T-cell (primary cell): ENCODE results near the gene NEDD4. TPM values are rescaled to one million over a fixed set of nuclear protein-coding genes. Genes with fewer than 3 reads are reported as not detected.

Experiments used
- ATAC-seq, 4 experiments: fragments of 200-7000 bp in 3 of 4; fragments of 150-1000 bp in 1 of 4; cut with Tn5 transposase; replicated peaks in 1 of 4; 1 replicate in 3 of 4; 2 replicates in 1 of 4; pipeline ENCODE4 v1.10.0; 2021; ENCODE audit warnings: moderate library complexity in 3 of 4, mild to moderate bottlenecking in 2 of 4, moderate number of reproducible peaks in 1 of 4
- CTCF ChIA-PET, 2 donors: fragments of 300-600 bp; sonication (Branson Sonifier 250); formaldehyde crosslinking; loops; one replicate each; lab custom pipeline; 2022; ENCODE audit warnings: antibody characterized with exemption in 2 of 2; lab: Charles Lee
- POLR2A ChIA-PET, 2 donors: fragments of 300-600 bp; sonication (Branson Sonifier 250); formaldehyde crosslinking; loops; one replicate each; lab custom pipeline; 2022; ENCODE audit warnings: antibody characterized with exemption in 2 of 2; lab: Charles Lee
- DNase-seq, 35 experiments: peaks; one replicate each; pipeline versions ENCODE4 v3.0.0 to v3.0.0-alpha.2; 2013 to 2023
- H3K27ac ChIP-seq: one replicate; pipeline ENCODE4 v1.5.1; 2013; ENCODE audit warnings: low read length
- H3K27me3 ChIP-seq, 2 experiments: replicated peaks in 1 of 2; 1 replicate in 1 of 2; 2 replicates in 1 of 2; pipeline versions ENCODE4 v1.6.1 to v1.7.0; 2013; ENCODE audit warnings: low read length in 1 of 2, mixed read lengths in 1 of 2; ENCODE audit not compliant: control insufficient read depth in 2 of 2, insufficient read depth in 2 of 2; ENCODE audit errors: extremely low read depth in 1 of 2
- H3K36me3 ChIP-seq, 2 donors: 1 replicate in 1 of 2; 2 replicates in 1 of 2; pipeline versions ENCODE4 v1.6.1 to v1.7.0; 2013; ENCODE audit warnings: low read length in 1 of 2; ENCODE audit not compliant: control insufficient read depth in 2 of 2, insufficient read depth in 1 of 2; ENCODE audit errors: extremely low read depth in 1 of 2
- H3K4me1 ChIP-seq, 2 experiments: 1 replicate in 1 of 2; 2 replicates in 1 of 2; pipeline versions ENCODE4 v1.6.1 to v1.7.0; 2013; ENCODE audit warnings: low read length in 2 of 2, mixed read lengths in 1 of 2; ENCODE audit not compliant: insufficient read depth in 2 of 2, control insufficient read depth in 1 of 2; ENCODE audit errors: extremely low read depth in 1 of 2
- H3K4me3 ChIP-seq, 2 donors: 1 replicate in 1 of 2; 2 replicates in 1 of 2; pipeline versions ENCODE4 v1.5.1 to v1.7.0; 2013; ENCODE audit warnings: mild to moderate bottlenecking in 2 of 2, low read length in 1 of 2, moderate library complexity in 1 of 2; ENCODE audit not compliant: control insufficient read depth in 1 of 2; ENCODE audit errors: extremely low read depth in 1 of 2
- H3K9me3 ChIP-seq: 2 replicates; pipeline ENCODE4 v1.7.0; 2013
- H3K27ac Mint-ChIP-seq, 2 donors: one replicate each; pipeline ENCODE4 v1.8.0; 2020 to 2021; ENCODE audit warnings: mild to moderate bottlenecking in 2 of 2, mixed read lengths in 2 of 2
- H3K27me3 Mint-ChIP-seq, 2 donors: one replicate each; pipeline ENCODE4 v1.8.0; 2021 to 2022; ENCODE audit warnings: mixed read lengths in 2 of 2
- H3K36me3 Mint-ChIP-seq: one replicate; pipeline ENCODE4 v1.8.0; 2021; ENCODE audit warnings: mixed read lengths
- H3K4me1 Mint-ChIP-seq, 3 donors: one replicate each; pipeline ENCODE4 v1.8.0; 2020 to 2022; ENCODE audit warnings: mixed read lengths in 3 of 3, mild to moderate bottlenecking in 1 of 3
- H3K4me3 Mint-ChIP-seq, 3 donors: one replicate each; pipeline ENCODE4 v1.8.0; 2020 to 2022; ENCODE audit warnings: mild to moderate bottlenecking in 3 of 3, mixed read lengths in 3 of 3, moderate library complexity in 3 of 3
- H3K9me3 Mint-ChIP-seq, 3 donors: one replicate each; pipeline ENCODE4 v1.8.0; 2020 to 2022; ENCODE audit warnings: mixed read lengths in 3 of 3
- WGBS: methylation state at CpG from one replicate; pipeline ENCODE4 v1.1.5; 2013; ENCODE audit warnings: missing lambda C conversion rate; ENCODE audit not compliant: insufficient coverage; 5-methylcytosine and 5-hydroxymethylcytosine counted together
- total RNA-seq, 35 experiments: library from RNA in 6 of 35; stranded (reverse) in 6 of 35; fragments of 120-200 nt in 1 of 35; gene quantifications; one replicate each; pipeline versions ENCODE4 v1.2.1 to v1.2.4 and lab custom pipeline; 2013 to 2026

The NEDD4 gene
- total RNA-seq, 5 donors from 2014 or later (not counting 1 experiment from before 2014, with no cell fraction given): 2.2 to 8.6 (median 5.1) TPM

DNA sequence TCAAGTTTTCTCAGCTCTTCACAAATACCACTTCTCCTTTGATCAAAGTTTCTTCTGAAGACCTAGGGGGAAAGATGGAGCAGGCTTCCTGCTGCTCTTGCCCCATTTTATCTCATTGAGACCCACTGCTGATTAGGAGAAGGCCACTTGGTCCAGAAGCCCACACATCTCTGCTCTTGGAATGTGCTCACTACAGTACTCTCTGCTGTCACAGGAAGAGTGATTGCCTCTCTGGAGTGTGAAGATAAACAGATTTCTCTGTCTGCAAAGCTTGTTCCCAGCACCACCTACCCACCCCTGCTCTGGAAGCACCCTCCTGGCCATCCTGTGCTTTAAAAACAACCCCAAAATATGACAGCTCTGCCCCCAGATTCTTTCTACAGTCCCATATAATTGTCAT, 209.1 kb downstream of the NEDD4 start:
- Histone ChIP-seq H3K4me3 (no peak overlapping the region), H3K4me1 (no peaks in the 10 kb centered on the region), H3K27ac (no peak overlapping the region), H3K9me3 (no peaks in the 10 kb centered on the region), H3K27me3 (peaks cover 0 to 3% of the 10 kb centered on the region in 2 experiments), H3K36me3 (no peaks in the 10 kb centered on the region)
- Mint-ChIP-seq H3K4me1 (no peaks in the 10 kb centered on the region), H3K9me3 (no peaks in the 10 kb centered on the region), H3K4me3 (no peak overlapping the region), H3K27me3 (peaks cover 15 to 19% of the 10 kb centered on the region in 2 donors), H3K27ac (no peak overlapping the region), H3K36me3 (no peaks in the 10 kb centered on the region)
- ATAC-seq (no peak), DNase-seq (no peak)
- ChIA-PET POLR2A (no interaction called here), CTCF (interaction anchor here in 1 of 2 donors (0.7 kb wide), 1 partner anchor 72 kb away, joined by 3 read pairs; no protein-coding TSS in a partner anchor)

DNA sequence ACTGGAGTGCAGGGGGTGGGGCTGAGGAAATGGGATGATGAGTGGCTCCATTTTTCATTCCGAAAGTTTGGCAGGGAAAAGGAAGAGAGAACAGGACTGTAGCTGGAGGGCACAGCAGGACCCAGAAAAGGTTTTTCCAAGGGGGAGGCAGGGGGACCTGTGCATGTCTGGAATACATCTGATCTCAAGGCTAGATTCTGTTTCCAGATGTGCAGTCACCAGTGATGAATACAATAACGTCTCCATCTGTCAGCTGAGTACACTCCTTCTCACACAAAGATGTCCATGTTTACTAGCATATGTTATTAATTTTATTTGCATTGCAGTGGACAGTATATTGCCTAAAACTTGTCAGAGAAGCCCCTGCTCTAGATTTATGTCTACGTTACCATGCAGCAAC, 210.5 kb downstream of the NEDD4 start:
- Histone ChIP-seq H3K36me3 (no peaks in the 10 kb centered on the region), H3K4me3 (no peak overlapping the region), H3K4me1 (no peaks in the 10 kb centered on the region), H3K27ac (no peak overlapping the region), H3K9me3 (no peaks in the 10 kb centered on the region), H3K27me3 (peaks cover 0 to 3% of the 10 kb centered on the region in 2 experiments)
- DNase-seq (no peak), ATAC-seq (no peak)
- Mint-ChIP-seq H3K4me1 (no peaks in the 10 kb centered on the region), H3K27ac (no peak overlapping the region), H3K9me3 (no peaks in the 10 kb centered on the region), H3K4me3 (no peak overlapping the region), H3K27me3 (peaks cover 17 to 24% of the 10 kb centered on the region in 2 donors), H3K36me3 (no peaks in the 10 kb centered on the region)
- ChIA-PET POLR2A (no interaction called here), CTCF (interaction anchor here in 1 of 2 donors (0.6 kb wide), 1 partner anchor 14 kb away, joined by 3 read pairs; no protein-coding TSS in a partner anchor)
- WGBS: 95% methylated on average over 2 of the region's 3 CpGs

DNA sequence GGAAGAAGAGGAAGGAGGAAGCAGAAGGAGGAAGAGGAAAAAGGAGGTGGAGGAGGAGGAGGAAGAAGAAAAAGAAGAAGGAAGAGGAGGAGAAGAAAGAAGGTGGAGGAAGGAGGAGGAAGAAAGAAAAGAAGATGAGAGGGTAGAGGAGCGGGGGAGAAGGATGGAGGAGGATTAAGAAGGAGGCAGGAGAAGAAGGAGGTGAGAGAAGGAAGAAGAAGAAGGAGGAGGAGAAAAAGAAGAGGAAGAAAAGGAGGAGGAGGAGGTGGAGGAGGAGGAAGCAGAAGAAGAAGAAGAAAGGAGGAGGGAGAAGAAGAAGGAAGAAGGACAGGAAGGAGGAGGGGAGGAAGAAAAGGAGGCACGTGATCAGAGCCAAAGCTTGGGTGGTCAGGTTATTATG, 213.1 kb downstream of the NEDD4 start:
- Mint-ChIP-seq H3K36me3 (no peaks in the 10 kb centered on the region), H3K4me1 (no peaks in the 10 kb centered on the region), H3K27me3 (peaks cover 16 to 19% of the 10 kb centered on the region in 2 donors), H3K4me3 (no peak overlapping the region), H3K9me3 (no peaks in the 10 kb centered on the region), H3K27ac (no peak overlapping the region)
- no peak overlapping the region for H3K4me3 ChIP-seq
- no CpG with 5 or more reads among the region's 2 CpGs for WGBS
- CTCF ChIA-PET: no interaction called here
- DNase-seq: no peak
- no peak for ATAC-seq
- H3K27me3 ChIP-seq: no peaks in the 10 kb centered on the region
- H3K9me3 ChIP-seq: no peaks in the 10 kb centered on the region
- POLR2A ChIA-PET: no interaction called here
- H3K27ac ChIP-seq: no peak overlapping the region
- no peaks in the 10 kb centered on the region for H3K36me3 ChIP-seq
- H3K4me1 ChIP-seq: no peaks in the 10 kb centered on the region

DNA sequence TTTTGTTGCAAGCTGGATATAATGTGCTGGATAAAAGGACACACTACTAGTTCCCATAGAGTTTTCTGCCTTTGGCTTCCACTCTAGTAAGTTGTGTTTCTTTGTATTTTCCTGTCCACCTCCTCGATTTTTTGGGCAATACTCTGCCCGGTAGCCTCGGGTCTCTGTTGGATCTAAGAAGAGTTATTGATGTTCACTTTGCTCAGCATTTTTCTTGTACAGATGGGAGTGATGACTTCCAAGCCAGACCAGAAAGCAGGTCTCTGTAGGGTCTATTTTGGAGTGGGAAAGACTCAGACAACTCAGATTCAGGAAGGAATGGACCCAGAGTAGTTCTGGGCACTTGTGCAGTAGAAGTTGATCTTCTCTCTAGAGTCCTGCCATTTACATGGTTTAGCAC, 214.5 kb downstream of the NEDD4 start:
- ChIA-PET POLR2A (no interaction called here), CTCF (no interaction called here)
- Mint-ChIP-seq H3K27ac (no peak overlapping the region), H3K4me1 (no peaks in the 10 kb centered on the region), H3K36me3 (no peaks in the 10 kb centered on the region), H3K9me3 (no peaks in the 10 kb centered on the region), H3K4me3 (no peak overlapping the region), H3K27me3 (peaks cover 19 to 21% of the 10 kb centered on the region in 2 donors)
- H3K27ac ChIP-seq: no peak overlapping the region
- DNase-seq (no peak), ATAC-seq (no peak)
- H3K4me3 ChIP-seq: no peak overlapping the region
- H3K36me3 ChIP-seq: no peaks in the 10 kb centered on the region
- 72% methylated on average over 3 of the region's 3 CpGs for WGBS
- H3K27me3 ChIP-seq: no peaks in the 10 kb centered on the region
- no peaks in the 10 kb centered on the region for H3K4me1 ChIP-seq
- no peaks in the 10 kb centered on the region for H3K9me3 ChIP-seq
